GM18870 (cell line): ENCODE results near the gene MAGOHB.
A peak's percentile ranks its signal among the peaks of the same experiment; 100 is the strongest.
"Not testable (repeated sequence)": the region's sequence is repeated elsewhere in the genome, so short reads cannot be mapped to it uniquely, and the experiment has no call there.

Source experiments
- ATAC-seq: cut with Tn5 transposase; IDR thresholded peaks from one replicate; pipeline ENCODE4 v1.9.1; 2021; ENCODE audit warnings: moderate library complexity; ENCODE audit not compliant: unreplicated experiment

Gene MAGOHB

GRCh38 chr12:10613349-10614055, at the start of gene MAGOHB:
MAGOHB (minus strand) TSS chr12:10613609; CDS start chr12:10613532, 77 bp downstream.
- peak; percentile 85 for ATAC-seq

GRCh38 chr12:10661338-10661737, 47.9 kb upstream of the MAGOHB start:
- ATAC-seq, result no peak

- ATAC-seq, result no peak
Measured at GRCh38 chr12:10654003-10654402, 40.6 kb upstream of the MAGOHB start.

- no peak for ATAC-seq
Measured at GRCh38 chr12:10652192-10652591, 38.8 kb upstream of the MAGOHB start.

- not testable (repeated sequence) for ATAC-seq
Measured at GRCh38 chr12:10646576-10646975, 33.2 kb upstream of the MAGOHB start.

GRCh38 chr12:10645910-10646309, 32.5 kb upstream of the MAGOHB start:
- no peak for ATAC-seq

- no peak for ATAC-seq
Measured at GRCh38 chr12:10641735-10642500, 28.5 kb upstream of the MAGOHB start.

GRCh38 chr12:10638728-10639127, 25.3 kb upstream of the MAGOHB start:
- no peak for ATAC-seq

GRCh38 chr12:10636611-10637010, 23.2 kb upstream of the MAGOHB start:
- ATAC-seq, result no peak

GRCh38 chr12:10636124-10636523, 22.7 kb upstream of the MAGOHB start:
- ATAC-seq, result no peak

GRCh38 chr12:10635306-10635705, 21.9 kb upstream of the MAGOHB start:
- ATAC-seq, result no peak

- ATAC-seq, result no peak
Measured at GRCh38 chr12:10634427-10634826, 21.0 kb upstream of the MAGOHB start.

- no peak for ATAC-seq
Measured at GRCh38 chr12:10633541-10633940, 20.1 kb upstream of the MAGOHB start.

GRCh38 chr12:10632226-10632625, 18.8 kb upstream of the MAGOHB start:
- no peak for ATAC-seq

GRCh38 chr12:10624605-10625004, 11.2 kb upstream of the MAGOHB start:
- no peak for ATAC-seq

- no peak for ATAC-seq
Measured at GRCh38 chr12:10623131-10623530, 9.7 kb upstream of the MAGOHB start.

GRCh38 chr12:10621278-10621677, 7.9 kb upstream of the MAGOHB start:
- no peak for ATAC-seq

- no peak for ATAC-seq
Measured at GRCh38 chr12:10620078-10620779, 6.8 kb upstream of the MAGOHB start.

GRCh38 chr12:10618338-10618987, 5.1 kb upstream of the MAGOHB start:
- ATAC-seq, result no peak

- ATAC-seq, result no peak
Measured at GRCh38 chr12:10617863-10618262, 4.5 kb upstream of the MAGOHB start.

GRCh38 chr12:10615532-10615931, 2.1 kb upstream of the MAGOHB start:
- no peak for ATAC-seq
